ENCODE measurements around the gene LMF1. TPM values are rescaled to one million over a fixed set of nuclear protein-coding genes. Genes with fewer than 3 reads are reported as not detected.
"Not testable (repeated sequence)": the region's sequence is repeated elsewhere in the genome, so short reads cannot be mapped to it uniquely, and the experiment has no call there.

LMF1 gene
- total RNA-seq, 1 donor, result 17.4 TPM

DNA sequence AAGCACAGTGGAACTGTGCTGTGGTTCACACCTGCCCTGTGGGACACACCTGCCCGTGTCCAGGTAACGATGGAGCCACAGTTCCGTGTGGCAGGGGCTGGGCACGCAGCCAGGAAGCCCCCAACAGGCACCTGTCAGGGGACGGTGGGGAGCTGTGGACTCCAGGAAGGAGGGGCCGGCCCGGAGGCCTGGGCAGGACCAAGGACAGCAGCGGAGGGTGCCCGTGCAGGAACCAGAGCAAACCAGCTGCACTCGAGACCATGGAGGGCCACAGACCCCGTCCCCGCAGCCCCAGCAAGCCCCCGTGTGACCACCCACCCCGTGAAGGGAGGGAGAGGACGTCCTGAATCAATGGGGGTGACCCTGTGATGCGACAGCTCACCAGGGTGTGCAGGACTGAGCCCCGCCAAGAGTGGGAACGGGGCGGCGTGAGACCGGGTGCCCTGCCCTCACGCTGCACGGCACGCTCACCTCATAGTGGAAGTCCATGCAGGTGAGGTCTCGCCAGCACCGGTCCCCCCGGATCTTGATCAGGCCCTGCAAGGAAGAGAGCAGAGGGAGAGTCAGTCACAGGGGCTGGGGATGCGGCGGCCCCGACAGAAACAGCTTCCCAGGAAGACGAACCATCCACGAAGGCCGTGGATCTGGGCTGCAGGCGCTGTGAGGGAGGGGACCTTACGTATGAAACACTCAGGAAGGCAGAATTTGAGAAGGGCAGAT lies 78.1 kb downstream of the LMF1 start:
- no peaks in the 10 kb centered on the region for H3K27me3 ChIP-seq (ENCODE audit: insufficient read depth, low read length)

DNA sequence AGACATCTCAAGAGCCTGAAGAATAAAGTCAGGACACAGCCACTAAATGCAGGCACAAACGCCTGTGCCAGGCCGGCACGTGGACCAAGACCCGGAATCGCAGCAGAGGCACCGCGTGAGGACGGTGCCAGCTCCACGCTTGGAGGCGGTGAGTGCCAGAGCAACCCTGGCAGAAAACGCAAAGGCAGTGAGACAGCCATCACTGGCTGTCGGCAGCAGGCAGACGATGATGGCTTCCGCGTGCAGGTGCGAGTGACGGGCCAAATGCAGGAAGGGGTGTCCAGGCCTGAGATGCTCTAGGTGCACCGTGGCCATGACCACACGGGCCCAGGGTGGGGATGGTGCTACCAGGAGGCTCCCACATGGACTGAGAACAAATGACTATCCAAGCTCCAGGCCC lies 78.8 kb downstream of the LMF1 start:
- no peaks in the 10 kb centered on the region for H3K27me3 ChIP-seq (ENCODE audit: insufficient read depth, low read length)
- H3K4me1 ChIP-seq (ENCODE audit: insufficient read depth, low read length), result no peaks in the 10 kb centered on the region
- H3K9me3 ChIP-seq (ENCODE audit: low read depth, low read length), result no peaks in the 10 kb centered on the region
- no peak overlapping the region for H3K4me3 ChIP-seq (ENCODE audit: low read length)

More for the DNA sequence above, 78.1 kb downstream of the LMF1 start:
- Histone ChIP-seq H3K9me3 (ENCODE audit: low read depth, low read length) (no peaks in the 10 kb centered on the region), H3K4me3 (ENCODE audit: low read length) (no peak overlapping the region), H3K4me1 (ENCODE audit: insufficient read depth, low read length) (no peaks in the 10 kb centered on the region)

DNA sequence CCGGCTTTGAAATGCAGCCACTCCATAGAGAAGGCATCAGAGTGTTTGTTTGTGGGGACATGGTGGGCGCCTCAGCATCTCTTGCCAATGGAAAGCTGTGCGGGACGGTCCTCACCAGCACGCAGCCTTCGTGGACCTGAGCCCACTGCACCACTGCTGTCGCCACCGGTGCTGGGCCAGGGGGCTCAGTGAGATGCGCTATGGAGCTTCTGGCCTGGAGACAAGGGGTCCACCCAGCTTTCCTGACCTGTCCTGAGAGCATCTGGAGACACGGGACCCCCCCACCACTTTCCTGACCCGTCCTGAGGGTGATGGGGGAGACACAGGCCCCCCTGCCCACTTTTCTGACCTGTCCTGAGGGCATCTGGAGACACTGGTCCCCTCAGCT lies 79.4 kb downstream of the LMF1 start:
- Histone ChIP-seq H3K9me3 (ENCODE audit: low read depth, low read length) (no peaks in the 10 kb centered on the region), H3K4me3 (ENCODE audit: low read length) (no peak overlapping the region), H3K27me3 (ENCODE audit: insufficient read depth, low read length) (no peaks in the 10 kb centered on the region), H3K4me1 (ENCODE audit: insufficient read depth, low read length) (no peaks in the 10 kb centered on the region)

DNA sequence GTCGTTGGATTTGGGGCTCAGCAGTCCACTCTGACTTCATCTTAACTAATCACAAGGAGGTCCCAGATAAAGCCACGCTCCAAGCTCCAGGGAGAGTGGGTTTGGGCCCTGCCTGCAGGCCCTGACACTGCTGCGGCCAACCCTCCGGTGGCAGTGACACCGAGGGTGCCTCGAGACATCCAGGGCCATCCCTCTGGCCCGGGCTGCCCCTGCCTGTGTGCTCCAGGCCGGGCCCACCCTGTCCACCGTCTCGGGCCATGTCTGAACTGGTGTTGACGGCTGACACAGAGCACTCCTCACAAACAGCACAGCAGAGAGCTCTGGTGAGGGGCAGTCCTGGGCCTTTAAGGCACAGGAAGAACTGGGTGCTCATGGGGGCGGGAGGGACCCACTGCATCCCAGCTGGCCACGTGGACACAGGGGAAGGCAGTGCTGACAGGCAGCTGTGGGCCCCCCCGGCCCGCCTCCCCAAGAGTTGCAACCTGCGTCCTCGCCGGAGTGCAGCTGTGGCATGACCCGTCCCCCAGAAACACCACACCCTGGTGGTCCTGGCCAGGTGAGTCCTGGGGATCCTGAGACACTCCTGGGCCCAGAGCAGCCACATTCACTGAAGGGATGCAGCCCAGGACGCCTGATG lies 80.0 kb downstream of the LMF1 start:
- no peaks in the 10 kb centered on the region for H3K9me3 ChIP-seq (ENCODE audit: low read depth, low read length)
- H3K4me3 ChIP-seq (ENCODE audit: low read length), result no peak overlapping the region
- no peaks in the 10 kb centered on the region for H3K27me3 ChIP-seq (ENCODE audit: insufficient read depth, low read length)
- H3K4me1 ChIP-seq (ENCODE audit: insufficient read depth, low read length), result no peaks in the 10 kb centered on the region

DNA sequence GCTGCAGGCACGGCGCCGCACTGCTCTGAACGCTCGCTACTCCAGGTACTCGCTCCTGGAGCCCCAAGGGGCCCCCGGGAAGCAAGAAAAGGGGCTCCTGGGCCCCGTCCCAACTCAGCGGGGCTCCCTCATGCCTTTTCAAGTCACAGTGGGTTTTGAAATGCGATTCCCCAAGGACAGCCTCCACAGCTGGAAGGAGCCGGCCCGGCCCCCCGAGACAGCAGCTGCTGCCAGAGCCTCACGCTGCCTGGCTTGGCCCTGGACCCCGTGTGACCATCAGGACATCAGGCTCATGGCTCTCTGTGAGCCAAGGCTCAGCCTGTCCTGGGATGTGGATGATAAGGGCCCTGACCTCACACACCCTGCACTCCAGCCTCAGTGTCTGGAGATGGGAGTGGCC lies 80.6 kb downstream of the LMF1 start:
- Histone ChIP-seq H3K27me3 (ENCODE audit: insufficient read depth, low read length) (no peaks in the 10 kb centered on the region), H3K9me3 (ENCODE audit: low read depth, low read length) (no peaks in the 10 kb centered on the region), H3K4me1 (ENCODE audit: insufficient read depth, low read length) (no peaks in the 10 kb centered on the region), H3K4me3 (ENCODE audit: low read length) (no peak overlapping the region)

DNA sequence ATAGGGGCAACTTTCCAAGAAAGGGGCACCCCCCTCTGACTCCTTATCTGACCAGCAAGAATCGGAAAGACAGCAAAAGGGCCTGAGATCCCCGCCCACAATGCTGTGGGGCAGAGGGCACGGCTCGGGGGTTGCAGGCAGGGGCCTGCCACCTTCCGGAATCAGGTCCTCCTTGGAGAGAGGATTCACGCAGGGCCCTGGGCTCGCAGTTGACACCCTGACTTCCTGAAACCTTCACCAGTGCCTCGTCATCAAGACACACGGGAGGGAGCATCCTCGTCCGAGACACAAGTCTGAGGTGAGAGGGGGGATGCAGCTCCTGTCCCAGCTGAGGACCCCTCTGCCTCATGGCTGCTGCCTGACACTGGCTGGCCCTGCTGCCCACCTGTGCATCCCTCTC lies 81.2 kb downstream of the LMF1 start:
- no peaks in the 10 kb centered on the region for H3K27me3 ChIP-seq (ENCODE audit: insufficient read depth, low read length)
- H3K4me3 ChIP-seq (ENCODE audit: low read length), result no peak overlapping the region
- peaks cover 5% of the 10 kb centered on the region for H3K9me3 ChIP-seq (ENCODE audit: low read depth, low read length)
- no peaks in the 10 kb centered on the region for H3K4me1 ChIP-seq (ENCODE audit: insufficient read depth, low read length)

GRCh38 chr16:888901-889570 lies 81.7 kb downstream of the LMF1 start:
- Histone ChIP-seq H3K4me1 (ENCODE audit: insufficient read depth, low read length) (no peaks in the 10 kb centered on the region), H3K4me3 (ENCODE audit: low read length) (no peak overlapping the region), H3K27me3 (ENCODE audit: insufficient read depth, low read length) (no peaks in the 10 kb centered on the region), H3K9me3 (ENCODE audit: low read depth, low read length) (peaks cover 10% of the 10 kb centered on the region)

GRCh38 chr16:888456-888855 lies 82.3 kb downstream of the LMF1 start:
- H3K9me3 ChIP-seq (ENCODE audit: low read depth, low read length), result peaks cover 16% of the 10 kb centered on the region
- H3K4me3 ChIP-seq (ENCODE audit: low read length); H3K4me1 ChIP-seq (ENCODE audit: insufficient read depth, low read length); H3K27me3 ChIP-seq (ENCODE audit: insufficient read depth, low read length): not testable (repeated sequence)

DNA sequence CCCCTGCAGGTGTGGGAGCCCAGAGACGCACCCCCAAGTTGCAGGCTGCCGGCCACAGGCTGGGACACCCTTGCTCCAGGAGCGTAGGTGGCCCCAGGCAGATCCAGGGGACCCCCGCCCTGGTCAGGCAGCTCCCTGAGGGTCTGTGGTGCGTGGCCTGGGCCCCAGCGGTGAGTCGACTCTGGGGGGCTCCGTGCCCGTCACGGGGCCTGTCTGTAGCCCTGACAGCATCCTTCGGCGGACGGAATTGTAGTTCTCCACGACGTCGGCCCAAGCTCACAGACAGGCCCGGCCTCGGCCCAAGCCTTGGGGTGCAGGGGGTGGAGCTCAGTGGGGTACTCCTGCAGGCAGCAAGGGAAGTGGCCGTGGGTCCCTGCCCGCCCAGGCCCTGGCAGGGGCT lies 82.9 kb downstream of the LMF1 start:
- Histone ChIP-seq H3K4me3 (ENCODE audit: low read length) (no peak overlapping the region), H3K27me3 (ENCODE audit: insufficient read depth, low read length) (no peaks in the 10 kb centered on the region), H3K4me1 (ENCODE audit: insufficient read depth, low read length) (no peaks in the 10 kb centered on the region), H3K9me3 (ENCODE audit: low read depth, low read length) (peaks cover 16% of the 10 kb centered on the region)

DNA sequence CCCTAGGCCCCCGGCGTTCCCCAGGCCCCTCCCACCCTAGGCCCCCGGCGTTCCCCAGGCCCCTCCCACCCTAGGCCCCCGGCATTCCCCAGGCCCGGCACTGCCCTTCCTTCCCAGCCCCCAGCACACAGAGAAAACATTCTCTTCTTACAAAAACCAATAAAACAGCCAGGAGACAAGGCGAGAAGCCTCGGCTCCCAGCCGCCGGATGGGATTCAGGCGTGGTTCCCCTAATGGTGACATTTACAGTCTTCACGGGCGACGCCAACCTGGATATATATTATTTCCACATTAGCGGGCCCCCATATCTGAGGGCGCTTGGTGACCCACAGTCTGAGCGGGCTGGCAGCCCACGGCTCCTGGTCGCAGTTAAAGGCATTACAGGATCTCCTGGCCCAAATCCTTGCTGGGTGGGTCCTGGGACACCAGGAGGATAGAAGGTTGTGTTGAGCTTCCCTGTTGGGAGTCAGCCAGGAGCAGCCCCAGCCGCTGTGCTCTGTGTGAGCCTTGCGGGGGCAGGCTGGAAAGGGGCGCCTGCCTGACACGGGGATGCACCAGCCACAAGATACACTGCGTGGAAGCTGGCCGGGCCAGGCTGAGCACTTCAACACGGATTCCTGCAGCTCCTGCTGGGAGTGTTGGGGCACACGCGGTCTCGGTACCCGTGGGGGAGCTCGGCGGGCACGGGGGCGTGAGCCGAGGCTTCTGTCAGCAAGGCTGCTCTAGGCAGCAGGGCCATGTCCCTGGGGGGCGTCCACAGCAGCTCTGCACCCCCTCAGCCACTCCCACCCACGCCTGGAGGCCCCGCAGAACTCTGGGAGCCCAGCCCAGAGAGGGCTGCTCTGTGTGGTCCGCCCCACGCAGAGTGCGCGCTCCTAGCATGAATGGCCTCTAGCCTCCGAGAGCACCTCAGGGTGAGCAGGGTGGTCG lies 83.7 kb downstream of the LMF1 start:
- Histone ChIP-seq H3K4me3 (ENCODE audit: low read length) (no peak overlapping the region), H3K9me3 (ENCODE audit: low read depth, low read length) (peaks cover 16% of the 10 kb centered on the region), H3K27me3 (ENCODE audit: insufficient read depth, low read length) (no peaks in the 10 kb centered on the region), H3K4me1 (ENCODE audit: insufficient read depth, low read length) (no peaks in the 10 kb centered on the region)

DNA sequence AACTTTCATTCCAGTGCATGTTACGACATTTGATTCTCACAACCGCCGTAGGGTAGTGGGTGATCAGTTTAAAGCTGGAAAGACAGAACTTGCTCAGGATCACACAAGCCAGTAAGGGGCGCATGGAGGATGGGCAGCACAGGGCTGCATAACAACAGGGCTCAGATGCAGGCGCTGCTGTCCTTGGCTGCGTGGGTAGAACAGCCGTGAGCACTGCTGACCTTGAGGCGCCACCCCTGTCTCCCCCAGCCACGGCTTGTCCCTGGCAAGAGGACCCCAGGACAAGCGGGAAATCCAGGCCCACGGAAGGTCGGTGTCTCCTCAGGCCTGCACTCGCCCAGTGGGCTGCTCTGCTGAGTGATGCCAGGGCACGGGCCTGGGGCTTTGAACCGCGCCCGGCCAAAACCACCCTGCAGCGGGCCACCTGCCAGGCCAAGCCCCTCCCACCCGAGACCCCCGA lies 84.7 kb downstream of the LMF1 start:
- H3K4me1 ChIP-seq (ENCODE audit: insufficient read depth, low read length), result no peaks in the 10 kb centered on the region
- peaks cover 16% of the 10 kb centered on the region for H3K9me3 ChIP-seq (ENCODE audit: low read depth, low read length)
- H3K4me3 ChIP-seq (ENCODE audit: low read length), result no peak overlapping the region
- H3K27me3 ChIP-seq (ENCODE audit: insufficient read depth, low read length), result no peaks in the 10 kb centered on the region

DNA sequence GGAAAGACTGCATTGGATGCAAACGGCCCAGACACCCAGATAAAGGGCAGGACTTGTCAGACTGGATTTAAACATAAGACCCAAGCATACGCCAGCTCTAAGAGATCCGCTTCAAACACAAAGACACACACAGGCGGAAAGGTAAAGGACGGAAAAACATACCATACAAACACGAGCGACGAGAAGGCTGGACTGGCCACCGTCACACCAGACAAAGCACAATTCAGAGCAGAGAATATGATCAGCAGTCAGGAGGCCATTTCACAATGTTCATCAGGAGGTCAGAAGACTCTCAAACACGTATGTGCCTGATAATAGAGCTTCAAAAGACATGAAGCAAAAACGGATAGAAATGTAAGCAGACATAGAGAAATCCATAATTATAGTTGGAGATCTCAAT lies 85.4 kb downstream of the LMF1 start:
- Histone ChIP-seq H3K4me3 (ENCODE audit: low read length) (no peak overlapping the region), H3K9me3 (ENCODE audit: low read depth, low read length) (peaks cover 16% of the 10 kb centered on the region), H3K4me1 (ENCODE audit: insufficient read depth, low read length) (no peaks in the 10 kb centered on the region)

DNA sequence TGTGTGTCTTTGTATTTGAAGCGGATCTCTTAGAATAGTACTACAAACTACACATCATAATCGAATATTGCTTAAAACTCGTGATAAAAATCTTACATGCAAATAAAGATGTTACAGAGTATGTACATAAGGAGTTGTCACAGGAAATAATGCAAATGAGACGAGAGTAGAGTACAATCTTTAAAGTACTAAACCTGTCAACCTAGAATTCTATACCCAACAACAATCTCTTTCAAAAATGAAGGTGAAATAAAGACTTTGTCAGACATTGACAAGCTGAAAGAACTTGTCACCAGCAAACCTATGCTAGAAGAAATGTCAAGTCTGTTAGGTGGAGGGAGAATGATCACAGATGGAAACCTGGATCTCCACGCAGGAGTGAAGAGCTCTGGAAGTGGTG lies 86.6 kb downstream of the LMF1 start:
- H3K4me1 ChIP-seq (ENCODE audit: insufficient read depth, low read length), result no peaks in the 10 kb centered on the region
- peaks cover 16% of the 10 kb centered on the region for H3K9me3 ChIP-seq (ENCODE audit: low read depth, low read length)
- H3K27me3 ChIP-seq (ENCODE audit: insufficient read depth, low read length), result no peaks in the 10 kb centered on the region
- no peak overlapping the region for H3K4me3 ChIP-seq (ENCODE audit: low read length)

More for the DNA sequence above, 85.4 kb downstream of the LMF1 start:
- H3K27me3 ChIP-seq (ENCODE audit: insufficient read depth, low read length), result no peaks in the 10 kb centered on the region

- H3K4me1 ChIP-seq (ENCODE audit: insufficient read depth, low read length), result no peaks in the 10 kb centered on the region
- H3K27me3 ChIP-seq (ENCODE audit: insufficient read depth, low read length), result no peaks in the 10 kb centered on the region
- H3K9me3 ChIP-seq (ENCODE audit: low read depth, low read length), result peaks cover 16% of the 10 kb centered on the region
- no peak overlapping the region for H3K4me3 ChIP-seq (ENCODE audit: low read length)
Measured at GRCh38 chr16:883781-884180, 87.0 kb downstream of the LMF1 start.

- Histone ChIP-seq H3K4me1 (ENCODE audit: insufficient read depth, low read length) (no peaks in the 10 kb centered on the region), H3K9me3 (ENCODE audit: low read depth, low read length) (peaks cover 16% of the 10 kb centered on the region), H3K27me3 (ENCODE audit: insufficient read depth, low read length) (no peaks in the 10 kb centered on the region), H3K4me3 (ENCODE audit: low read length) (no peak overlapping the region)
Measured at GRCh38 chr16:883340-883739, 87.4 kb downstream of the LMF1 start.

All from mononuclear cell (primary cell).